Measurements from ENCODE around the gene TBC1D21.

TBC1D21 gene

DNA sequence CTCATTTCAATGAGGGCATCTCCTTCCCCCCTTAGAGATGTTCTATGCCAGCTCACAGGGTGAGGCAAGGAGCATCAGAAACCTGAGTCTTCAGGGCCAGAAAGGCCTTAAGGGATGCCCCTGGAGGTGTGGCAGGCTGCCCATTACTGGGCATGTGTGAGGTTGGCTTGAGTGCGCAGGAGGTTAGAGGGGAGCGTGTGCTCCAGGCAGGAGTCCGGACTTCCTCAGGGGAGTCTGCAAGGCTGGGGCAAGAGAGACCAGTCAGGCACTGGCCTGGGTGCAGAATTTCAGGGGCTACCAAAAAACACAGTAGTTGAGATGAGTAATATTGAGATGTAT, 54.8 kb downstream of the TBC1D21 start:
- Histone ChIP-seq H3K36me3 (ENCODE audit: insufficient read depth, low read length) (no peaks in the 10 kb centered on the region), H3F3A (ENCODE audit: insufficient read depth, low read length) (no peaks in the 10 kb centered on the region), H4K20me1 (ENCODE audit: insufficient read depth, low read length) (no peaks in the 10 kb centered on the region), H3K4me1 (ENCODE audit: insufficient read depth, low read length, severe bottlenecking) (no peaks in the 10 kb centered on the region), H3K4me3 (ENCODE audit: low read depth, low read length, poor library complexity, severe bottlenecking) (peak overlapping the region; percentile 50), H3K4me2 (ENCODE audit: low read length) (peak overlapping the region; percentile 56; the same call in 1 of the 2 replicates), H3K79me2 (ENCODE audit: insufficient read depth, low read length) (no peaks in the 10 kb centered on the region), H3K27me3 (ENCODE audit: insufficient read depth, low read length) (no peaks in the 10 kb centered on the region), H3K9me2 (ENCODE audit: low read depth, low read length) (no peaks in the 10 kb centered on the region), H2AFZ (ENCODE audit: low read length) (no peak overlapping the region), H3K9me3 (ENCODE audit: low read length) (no peaks in the 10 kb centered on the region), H3K27ac (ENCODE audit: low read depth, low read length, poor library complexity, severe bottlenecking) (no peak overlapping the region), H3K9ac (ENCODE audit: low read length) (no peak overlapping the region)
- no peak for TF ChIP-seq EZH2 (IDR thresholded peaks at IDR 0.05; ENCODE audit: borderline replicate concordance, low read length)
- TF ChIP-seq, protein P1, sequence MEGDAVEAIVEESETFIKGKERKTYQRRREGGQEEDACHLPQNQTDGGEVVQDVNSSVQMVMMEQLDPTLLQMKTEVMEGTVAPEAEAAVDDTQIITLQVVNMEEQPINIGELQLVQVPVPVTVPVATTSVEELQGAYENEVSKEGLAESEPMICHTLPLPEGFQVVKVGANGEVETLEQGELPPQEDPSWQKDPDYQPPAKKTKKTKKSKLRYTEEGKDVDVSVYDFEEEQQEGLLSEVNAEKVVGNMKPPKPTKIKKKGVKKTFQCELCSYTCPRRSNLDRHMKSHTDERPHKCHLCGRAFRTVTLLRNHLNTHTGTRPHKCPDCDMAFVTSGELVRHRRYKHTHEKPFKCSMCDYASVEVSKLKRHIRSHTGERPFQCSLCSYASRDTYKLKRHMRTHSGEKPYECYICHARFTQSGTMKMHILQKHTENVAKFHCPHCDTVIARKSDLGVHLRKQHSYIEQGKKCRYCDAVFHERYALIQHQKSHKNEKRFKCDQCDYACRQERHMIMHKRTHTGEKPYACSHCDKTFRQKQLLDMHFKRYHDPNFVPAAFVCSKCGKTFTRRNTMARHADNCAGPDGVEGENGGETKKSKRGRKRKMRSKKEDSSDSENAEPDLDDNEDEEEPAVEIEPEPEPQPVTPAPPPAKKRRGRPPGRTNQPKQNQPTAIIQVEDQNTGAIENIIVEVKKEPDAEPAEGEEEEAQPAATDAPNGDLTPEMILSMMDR (IDR thresholded peaks at IDR 0.05; ENCODE audit: low read length): no peak

DNA sequence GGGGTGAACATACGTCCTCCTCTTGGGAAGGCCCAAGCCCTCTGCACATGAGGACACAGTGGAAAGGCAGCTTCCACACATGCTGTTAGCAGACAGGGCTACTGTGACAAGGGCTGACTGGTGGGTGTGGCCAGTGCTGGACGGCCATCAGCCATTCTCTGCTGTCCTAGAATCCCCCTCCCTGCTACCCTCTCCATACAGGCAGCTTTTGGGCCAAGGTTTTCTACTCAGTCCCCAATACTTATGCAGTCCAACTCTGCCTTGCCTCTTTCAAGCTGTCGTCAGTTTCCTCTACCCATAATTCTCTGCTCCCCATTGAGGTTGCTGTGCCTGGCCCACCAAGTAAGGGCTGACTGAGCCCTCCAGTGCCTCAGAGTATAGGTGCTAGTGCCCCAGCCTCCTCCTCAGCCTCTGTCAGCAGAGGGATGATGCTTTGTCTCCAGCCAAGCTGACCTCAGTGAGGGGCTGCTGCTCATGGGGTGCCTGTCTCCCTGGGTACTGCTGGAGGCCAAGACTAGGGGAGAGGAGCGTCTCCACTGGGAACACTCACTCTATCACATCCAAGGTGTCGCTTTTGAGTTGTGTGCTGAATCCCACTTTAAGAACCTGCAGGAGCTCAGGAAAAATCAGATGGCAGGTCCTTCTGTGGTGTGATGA, 55.7 kb downstream of the TBC1D21 start:
- Histone ChIP-seq H3K79me2 (ENCODE audit: insufficient read depth, low read length) (no peaks in the 10 kb centered on the region), H3F3A (ENCODE audit: insufficient read depth, low read length) (no peaks in the 10 kb centered on the region), H3K36me3 (ENCODE audit: insufficient read depth, low read length) (no peaks in the 10 kb centered on the region), H3K9me2 (ENCODE audit: low read depth, low read length) (no peaks in the 10 kb centered on the region), H3K4me2 (ENCODE audit: low read length) (no peak overlapping the region), H4K20me1 (ENCODE audit: insufficient read depth, low read length) (no peaks in the 10 kb centered on the region), H3K27me3 (ENCODE audit: insufficient read depth, low read length) (no peaks in the 10 kb centered on the region), H3K27ac (ENCODE audit: low read depth, low read length, poor library complexity, severe bottlenecking) (no peak overlapping the region), H3K9me3 (ENCODE audit: low read length) (no peaks in the 10 kb centered on the region), H3K9ac (ENCODE audit: low read length) (no peak overlapping the region), H2AFZ (ENCODE audit: low read length) (no peak overlapping the region), H3K4me3 (ENCODE audit: low read depth, low read length, poor library complexity, severe bottlenecking) (no peak overlapping the region), H3K4me1 (ENCODE audit: insufficient read depth, low read length, severe bottlenecking) (no peaks in the 10 kb centered on the region)
- no peak for TF ChIP-seq EZH2 (IDR thresholded peaks at IDR 0.05; ENCODE audit: borderline replicate concordance, low read length)
- TF ChIP-seq, protein P1 (IDR thresholded peaks at IDR 0.05; ENCODE audit: low read length): no peak

DNA sequence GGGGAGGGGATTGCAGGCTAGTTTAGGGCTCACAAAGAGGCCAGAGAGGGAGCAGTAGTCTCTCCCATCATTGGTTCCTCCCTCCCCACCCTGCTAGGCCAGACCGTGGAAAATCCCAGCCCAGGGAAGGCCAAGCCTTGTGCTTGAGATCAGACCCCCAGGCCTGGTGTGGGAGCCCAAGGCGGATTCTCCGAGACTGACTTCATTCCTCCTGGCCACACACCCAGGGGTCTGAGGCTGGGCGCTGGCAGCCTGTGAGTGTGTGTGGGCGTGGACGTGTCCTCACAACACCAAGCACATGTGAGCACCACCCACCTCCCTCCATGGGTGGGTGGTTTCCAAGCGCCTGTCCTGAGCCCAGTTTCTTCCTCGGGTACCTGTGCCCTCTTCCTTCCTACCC, 57.0 kb downstream of the TBC1D21 start:
- H3K4me3 ChIP-seq (ENCODE audit: low read depth, low read length, poor library complexity, severe bottlenecking): no peak overlapping the region
- no peaks in the 10 kb centered on the region for H3K9me3 ChIP-seq (ENCODE audit: low read length)
- H2AFZ ChIP-seq (ENCODE audit: low read length): no peak overlapping the region
- H3K9me2 ChIP-seq (ENCODE audit: low read depth, low read length): no peaks in the 10 kb centered on the region
- no peak overlapping the region for H3K9ac ChIP-seq (ENCODE audit: low read length)
- no peaks in the 10 kb centered on the region for H3K79me2 ChIP-seq (ENCODE audit: insufficient read depth, low read length)
- no peak overlapping the region for H3K4me2 ChIP-seq (ENCODE audit: low read length)
- no peaks in the 10 kb centered on the region for H3K4me1 ChIP-seq (ENCODE audit: insufficient read depth, low read length, severe bottlenecking)
- no peak overlapping the region for H3K27ac ChIP-seq (ENCODE audit: low read depth, low read length, poor library complexity, severe bottlenecking)
- H4K20me1 ChIP-seq (ENCODE audit: insufficient read depth, low read length): no peaks in the 10 kb centered on the region
- TF ChIP-seq, protein P1 (IDR thresholded peaks at IDR 0.05; ENCODE audit: low read length): no peak
- no peak for TF ChIP-seq EZH2 (IDR thresholded peaks at IDR 0.05; ENCODE audit: borderline replicate concordance, low read length)
- H3K36me3 ChIP-seq (ENCODE audit: insufficient read depth, low read length): no peaks in the 10 kb centered on the region
- H3F3A ChIP-seq (ENCODE audit: insufficient read depth, low read length): no peaks in the 10 kb centered on the region
- no peaks in the 10 kb centered on the region for H3K27me3 ChIP-seq (ENCODE audit: insufficient read depth, low read length)

Measured in OCI-LY1 (cell line).